DMS 273 (cell line): Measurements from ENCODE around the gene PTGER1.
"Not testable (repeated sequence)": the region's sequence is repeated elsewhere in the genome, so short reads cannot be mapped to it uniquely, and the experiment has no call there.

Experiments
- DNase-seq: peaks from one replicate; lab custom pipeline; 2025; ENCODE audit not compliant: unreplicated experiment; lab: John Stamatoyannopoulos, UW

The PTGER1 gene

DNA sequence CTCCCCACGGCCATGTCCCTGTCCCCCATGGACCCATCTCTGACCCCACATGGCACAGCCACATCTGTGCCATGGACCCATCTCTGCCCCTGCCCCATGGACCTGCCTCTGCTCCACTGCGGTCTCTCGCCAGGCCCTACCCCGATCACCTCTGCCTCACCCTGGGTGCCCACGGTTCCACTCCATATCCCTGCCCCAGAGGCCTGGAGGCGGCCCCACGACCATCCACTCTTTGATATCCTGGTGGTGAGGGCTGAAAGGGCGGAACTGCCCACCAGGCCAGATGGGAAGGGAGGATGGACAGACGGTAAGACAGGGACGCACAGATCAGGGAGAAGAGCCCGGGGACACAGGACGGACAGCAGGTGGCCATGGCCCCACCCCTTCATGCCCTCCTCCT lies 327 bp downstream of the PTGER1 start:
- DNase-seq, result no peak

DNA sequence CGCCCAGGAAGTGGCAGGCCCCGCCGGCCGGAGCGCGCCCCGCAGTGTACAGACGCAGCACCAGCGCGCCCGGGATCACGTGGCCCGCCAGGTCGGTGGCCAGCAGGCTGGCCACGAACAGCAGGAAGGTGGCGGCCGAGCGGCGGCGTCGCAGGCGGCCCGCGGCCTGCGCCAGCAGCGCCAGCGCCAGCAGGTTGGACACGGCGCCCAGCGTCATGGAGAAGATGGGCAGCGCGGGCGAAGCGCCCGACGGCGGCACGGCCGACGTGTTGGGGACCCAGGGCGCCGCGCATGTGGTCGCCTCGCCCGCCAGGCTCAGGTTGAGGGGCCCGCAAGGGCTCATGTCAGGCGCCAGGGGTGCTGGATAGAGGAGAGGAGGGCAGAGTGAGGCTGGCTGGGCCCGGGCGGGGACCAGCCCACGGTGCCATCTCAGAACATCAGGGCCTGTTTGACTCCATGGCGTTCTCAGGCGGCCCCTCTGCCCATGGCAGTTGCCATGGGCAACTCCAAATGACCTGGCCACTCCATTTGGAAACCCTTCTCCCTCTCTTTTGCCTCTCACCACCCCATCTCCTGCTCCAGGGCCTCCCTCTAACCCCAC lies 1.1 kb downstream of the PTGER1 start:
- DNase-seq, result no peak

- DNase-seq, result peak; percentile 54
Observed at GRCh38 chr19:14473073-14473977, 1.8 kb downstream of the PTGER1 start.

DNA sequence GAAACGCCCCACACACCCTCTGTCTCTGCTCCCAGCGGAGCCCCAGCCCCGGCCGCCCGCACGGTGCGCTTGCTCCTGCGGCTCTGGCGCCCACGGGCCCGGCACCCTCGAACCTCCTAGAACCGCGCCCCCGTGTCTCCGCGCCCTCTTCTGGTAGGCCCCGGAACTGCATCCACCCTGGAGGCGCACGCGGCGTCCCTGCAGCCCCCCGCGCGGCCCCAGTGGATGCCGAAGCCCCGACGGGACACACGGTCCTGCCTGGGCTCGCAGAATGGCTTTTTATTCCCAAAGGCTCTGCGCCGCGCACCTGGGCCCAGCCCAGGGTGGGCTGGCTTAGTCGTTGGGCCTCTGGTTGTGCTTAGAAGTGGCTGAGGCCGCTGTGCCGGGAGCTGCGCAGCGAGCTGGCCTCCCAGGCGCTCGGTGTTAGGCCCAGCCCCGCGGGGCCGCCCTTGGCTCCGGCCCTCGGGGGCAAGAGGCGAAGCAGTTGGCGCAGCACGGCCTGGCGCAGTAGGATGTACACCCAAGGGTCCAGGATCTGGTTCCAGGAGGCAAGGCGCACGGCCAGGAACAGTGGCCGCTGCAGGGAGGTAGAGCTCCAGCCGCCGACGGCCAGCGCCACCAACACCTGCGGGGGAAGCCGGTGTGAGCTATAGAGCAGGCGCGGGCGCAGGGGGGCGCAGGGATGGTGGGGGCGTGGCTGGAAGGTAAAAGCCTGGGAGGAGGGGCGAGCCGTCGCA lies 2.8 kb downstream of the PTGER1 start:
- DNase-seq, result peak; percentile 89

- no peak for DNase-seq
Observed at GRCh38 chr19:14471436-14472187, 3.5 kb downstream of the PTGER1 start.

DNA sequence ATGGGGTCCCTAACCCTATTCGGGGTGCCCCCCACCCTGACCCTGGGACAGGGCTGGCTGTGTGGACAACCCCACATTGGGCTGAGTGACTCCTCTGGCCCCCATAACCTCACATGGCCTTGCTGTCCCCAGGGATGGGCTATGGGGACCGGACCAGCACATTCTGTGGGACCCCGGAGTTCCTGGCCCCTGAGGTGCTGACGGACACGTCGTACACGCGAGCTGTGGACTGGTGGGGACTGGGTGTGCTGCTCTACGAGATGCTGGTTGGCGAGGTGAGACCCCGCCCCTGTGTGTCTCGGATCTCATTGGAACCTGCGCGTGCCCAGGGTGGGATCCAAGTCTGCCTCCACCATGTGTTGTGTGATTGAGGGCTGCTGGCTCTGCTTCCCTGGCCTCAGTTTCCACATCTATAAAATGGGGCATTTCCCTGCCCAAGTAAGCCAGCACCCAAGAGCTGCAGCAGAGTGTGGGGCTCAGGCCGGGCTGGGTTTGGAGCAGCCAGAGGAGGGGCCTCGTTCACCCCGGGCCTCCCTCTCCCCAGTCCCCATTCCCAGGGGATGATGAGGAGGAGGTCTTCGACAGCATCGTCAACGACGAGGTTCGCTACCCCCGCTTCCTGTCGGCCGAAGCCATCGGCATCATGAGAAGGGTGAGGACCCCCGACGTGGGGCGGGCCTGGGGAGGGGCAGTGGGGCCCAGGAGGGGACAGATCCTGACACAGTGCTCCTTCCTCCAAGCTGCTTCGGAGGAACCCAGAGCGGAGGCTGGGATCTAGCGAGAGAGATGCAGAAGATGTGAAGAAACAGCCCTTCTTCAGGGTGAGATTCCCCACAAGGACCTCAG lies 4.9 kb downstream of the PTGER1 start:
- DNase-seq, result no peak

- DNase-seq, result peak; percentile 29
Observed at GRCh38 chr19:14467816-14468215, 7.3 kb downstream of the PTGER1 start.

- DNase-seq, result no peak
Observed at GRCh38 chr19:14467391-14467790, 7.8 kb downstream of the PTGER1 start.

DNA sequence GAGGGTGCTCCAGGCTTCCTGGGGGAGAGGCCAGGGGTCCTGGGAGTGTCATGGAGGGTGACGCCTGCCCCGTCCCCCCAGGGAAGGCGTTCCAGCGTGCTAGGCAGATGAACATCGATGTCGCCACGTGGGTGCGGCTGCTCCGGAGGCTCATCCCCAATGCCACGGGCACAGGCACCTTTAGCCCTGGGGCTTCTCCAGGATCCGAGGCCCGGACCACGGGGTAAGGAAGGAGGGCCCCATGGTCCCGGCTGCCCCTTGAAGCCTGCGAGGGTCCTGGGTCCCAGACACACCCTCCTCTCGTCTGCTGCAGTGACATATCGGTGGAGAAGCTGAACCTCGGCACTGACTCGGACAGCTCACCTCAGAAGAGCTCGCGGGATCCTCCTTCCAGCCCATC lies 11.4 kb downstream of the PTGER1 start:
- no peak for DNase-seq

GRCh38 chr19:14462401-14462800 lies 12.8 kb downstream of the PTGER1 start:
- DNase-seq, result not testable (repeated sequence)

- DNase-seq, result no peak
Observed at GRCh38 chr19:14460935-14461334, 14.2 kb downstream of the PTGER1 start.

DNA sequence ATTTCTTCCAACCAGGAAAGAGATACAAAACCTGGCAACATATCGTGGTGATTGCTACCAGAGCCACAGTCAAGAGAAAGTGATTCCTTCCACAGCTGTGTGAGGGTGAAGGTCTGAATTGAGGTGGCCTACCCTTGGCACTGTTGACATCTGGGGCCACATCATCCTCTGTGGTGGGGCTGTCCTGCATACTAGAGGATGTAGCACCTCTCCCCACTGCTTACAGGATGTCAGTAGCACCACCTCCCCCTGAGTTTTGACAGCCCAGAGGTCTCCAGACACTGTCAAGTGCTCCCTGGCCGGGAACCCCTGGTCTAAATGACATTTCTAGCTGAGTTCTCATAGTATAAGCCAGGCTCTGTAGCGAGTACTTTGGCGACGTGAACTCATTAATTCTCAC lies 15.5 kb downstream of the PTGER1 start:
- no peak for DNase-seq

- DNase-seq, result not testable (repeated sequence)
Observed at GRCh38 chr19:14452303-14452702, 22.9 kb downstream of the PTGER1 start.

DNA sequence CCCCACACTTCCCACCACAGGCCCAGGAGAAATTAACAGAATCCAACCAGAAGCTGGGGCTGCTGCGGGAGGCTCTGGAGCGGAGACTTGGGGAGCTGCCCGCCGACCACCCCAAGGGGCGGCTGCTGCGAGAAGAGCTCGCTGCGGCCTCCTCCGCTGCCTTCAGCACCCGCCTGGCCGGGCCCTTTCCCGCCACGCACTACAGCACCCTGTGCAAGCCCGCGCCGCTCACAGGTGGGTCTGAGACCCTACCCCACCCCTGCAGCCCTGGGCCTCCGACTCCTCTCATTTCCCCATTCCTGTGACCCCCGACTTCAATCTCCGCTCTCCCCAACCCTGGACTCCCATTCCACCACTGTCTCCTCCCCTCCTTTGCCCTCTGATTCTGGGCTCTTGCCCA lies 24.3 kb downstream of the PTGER1 start:
- no peak for DNase-seq

GRCh38 chr19:14450168-14450874 lies 24.8 kb downstream of the PTGER1 start:
- DNase-seq, result peak; percentile 65

- DNase-seq, result no peak
Observed at GRCh38 chr19:14449321-14449720, 25.8 kb downstream of the PTGER1 start.

DNA sequence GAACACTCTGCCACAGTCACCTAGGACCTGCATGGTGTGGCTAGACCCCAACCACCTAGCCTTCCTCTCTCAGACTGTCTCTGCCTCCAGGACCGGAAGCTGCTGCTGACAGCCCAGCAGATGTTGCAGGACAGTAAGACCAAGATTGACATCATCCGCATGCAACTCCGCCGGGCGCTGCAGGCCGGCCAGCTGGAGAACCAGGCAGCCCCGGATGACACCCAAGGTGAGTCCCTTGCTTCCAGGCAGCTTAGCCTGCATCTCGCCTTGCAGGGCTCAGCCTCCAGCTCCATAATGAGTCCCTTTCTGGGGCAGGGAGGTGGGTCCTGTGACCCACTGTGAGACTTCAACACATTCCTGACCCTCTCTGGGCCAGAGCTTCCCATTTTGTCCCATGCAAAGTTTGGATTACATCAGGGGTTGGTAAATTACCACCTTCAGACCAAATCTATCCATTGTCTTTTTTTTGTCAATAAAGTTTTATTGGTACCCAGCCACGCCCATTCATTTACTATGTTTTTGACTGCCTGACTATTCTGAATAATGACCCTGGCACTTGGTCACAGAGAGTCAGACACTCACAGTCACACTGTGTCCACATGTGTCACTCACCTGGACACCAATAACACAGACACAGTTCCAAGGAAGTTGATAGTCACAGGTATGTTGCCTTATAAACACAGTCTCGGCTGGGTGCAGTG lies 28.7 kb downstream of the PTGER1 start:
- no peak for DNase-seq

DNA sequence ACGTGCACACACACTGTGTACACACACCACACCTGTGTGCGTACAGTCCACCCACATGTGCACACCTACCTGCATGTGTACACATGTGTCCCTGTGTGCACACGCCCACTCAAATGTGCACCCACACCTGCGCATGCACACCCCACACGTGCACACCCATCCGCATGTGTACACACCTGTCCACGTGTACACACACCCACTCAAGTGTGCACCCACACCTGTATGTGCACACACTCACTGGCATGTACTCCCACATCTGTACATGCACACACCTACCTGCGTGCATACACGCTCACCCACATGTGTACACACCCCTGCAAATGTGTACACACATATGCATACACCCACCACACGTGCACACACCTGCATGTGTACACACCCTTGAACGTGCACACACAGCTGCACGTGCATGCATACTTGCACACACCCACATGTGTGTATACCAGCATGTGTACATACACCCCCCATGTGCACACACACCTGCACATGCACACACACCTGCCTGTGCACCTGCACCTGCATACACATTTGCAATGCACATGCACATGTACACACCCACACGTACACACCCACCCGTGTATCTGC lies 31.4 kb downstream of the PTGER1 start:
- no peak for DNase-seq
